Natural killer cell (primary cell): ENCODE results near the gene OLR1. TPM values are rescaled to one million over a fixed set of nuclear protein-coding genes. Genes with fewer than 3 reads are reported as not detected.

ENCODE experiments used
- ATAC-seq, 3 donors: fragments of 150-1000 bp in 2 of 3; fragments of 200-7000 bp in 1 of 3; cut with Tn5 transposase; 1 replicate in 1 of 3; 2 replicates in 2 of 3; pipeline ENCODE4 v1.10.0; 2021; ENCODE audit warnings: mild to moderate bottlenecking in 2 of 3, moderate library complexity in 2 of 3
- DNase-seq, 2 donors: peaks; one replicate each; pipeline versions ENCODE4 v3.0.0 to v3.0.0-alpha.2; 2013 to 2021; ENCODE audit warnings: mixed read lengths in 1 of 2
- H3K27ac ChIP-seq: one replicate; pipeline ENCODE4 v1.5.1; 2013; ENCODE audit warnings: mild to moderate bottlenecking, low read length
- H3K27me3 ChIP-seq: one replicate; pipeline ENCODE4 v1.6.1; 2013; ENCODE audit warnings: low read length; ENCODE audit not compliant: control insufficient read depth, insufficient read depth
- H3K36me3 ChIP-seq: one replicate; pipeline ENCODE4 v1.6.1; 2013; ENCODE audit warnings: low read length; ENCODE audit not compliant: control insufficient read depth, insufficient read depth
- H3K4me1 ChIP-seq: one replicate; pipeline ENCODE4 v1.6.1; 2013; ENCODE audit warnings: low read length; ENCODE audit not compliant: control insufficient read depth, insufficient read depth
- H3K4me3 ChIP-seq: one replicate; pipeline ENCODE4 v1.5.1; 2013; ENCODE audit warnings: low read length
- H3K9me3 ChIP-seq: one replicate; pipeline ENCODE4 v1.6.1; 2013; ENCODE audit warnings: low read length; ENCODE audit not compliant: control insufficient read depth, insufficient read depth
- H3K27ac Mint-ChIP-seq, 2 donors: one replicate each; pipeline ENCODE4 v1.8.0; 2022; ENCODE audit warnings: mild to moderate bottlenecking in 2 of 2, mixed read lengths in 2 of 2, moderate library complexity in 1 of 2
- H3K27me3 Mint-ChIP-seq, 2 donors: one replicate each; pipeline ENCODE4 v1.8.0; 2022; ENCODE audit warnings: low read depth in 2 of 2, mixed read lengths in 2 of 2
- H3K36me3 Mint-ChIP-seq: one replicate; pipeline ENCODE4 v1.8.0; 2022; ENCODE audit warnings: mixed read lengths
- H3K4me1 Mint-ChIP-seq, 2 donors: one replicate each; pipeline ENCODE4 v1.8.0; 2022; ENCODE audit warnings: mixed read lengths in 2 of 2
- H3K4me3 Mint-ChIP-seq: one replicate; pipeline ENCODE4 v1.8.0; 2022; ENCODE audit warnings: mild to moderate bottlenecking, moderate library complexity, mixed read lengths
- H3K9me3 Mint-ChIP-seq, 2 donors: one replicate each; pipeline ENCODE4 v1.8.0; 2022; ENCODE audit warnings: mixed read lengths in 2 of 2
- CTCF ChIP-seq: fragments of 200-600 bp; IDR thresholded peaks from one replicate; pipeline ENCODE4 v1.8.0; 2022; ENCODE audit warnings: antibody characterized with exemption
- WGBS: methylation state at CpG from one replicate; pipeline ENCODE4 v1.1.7; 2013; ENCODE audit warnings: missing lambda C conversion rate; ENCODE audit not compliant: insufficient coverage; 5-methylcytosine and 5-hydroxymethylcytosine counted together
- intact Hi-C: fragments of 100-400 bp; cut with micrococcal nuclease; formaldehyde crosslinking; loops from one replicate; pipeline ENCODE4 v1.14.2; 2022
- total RNA-seq, 4 donors: library from RNA; stranded (reverse); fragments of 120-200 nt in 1 of 4; gene quantifications; one replicate each; pipeline versions ENCODE4 v1.2.3 to v1.2.4, GENCODE V29; 2013 to 2022

The OLR1 gene
- total RNA-seq, 3 donors from 2014 or later (not counting 1 experiment from before 2014, with no cell fraction given): 2.3 to 3.1 TPM; not detected in 1

GRCh38 chr12:10182354-10183049 lies 10.6 kb upstream of the OLR1 start:
- no peaks in the 10 kb centered on the region for H3K4me1 ChIP-seq
- DNase-seq (peak in 1 of 2 donors; percentile 6), ATAC-seq (peak in 1 of 3 donors; percentile 44)
- intact Hi-C loops: no loop called here
- 49% methylated on average over 2 of the region's 5 CpGs for WGBS
- H3K9me3 ChIP-seq: no peaks in the 10 kb centered on the region
- Mint-ChIP-seq H3K27me3 (peaks cover 19 to 27% of the 10 kb centered on the region in 2 donors), H3K36me3 (no peaks in the 10 kb centered on the region), H3K9me3 (no peaks in the 10 kb centered on the region), H3K4me3 (no peak overlapping the region), H3K4me1 (no peaks in the 10 kb centered on the region), H3K27ac (no peak overlapping the region)
- no peak overlapping the region for H3K27ac ChIP-seq
- no peak overlapping the region for H3K4me3 ChIP-seq
- H3K36me3 ChIP-seq: no peaks in the 10 kb centered on the region
- no peak for TF ChIP-seq CTCF
- no peaks in the 10 kb centered on the region for H3K27me3 ChIP-seq

- no peak for DNase-seq
- Histone ChIP-seq H3K4me3 (no peak overlapping the region), H3K27me3 (no peaks in the 10 kb centered on the region), H3K4me1 (no peaks in the 10 kb centered on the region), H3K27ac (no peak overlapping the region), H3K9me3 (no peaks in the 10 kb centered on the region), H3K36me3 (no peaks in the 10 kb centered on the region)
- ATAC-seq: no peak
- Mint-ChIP-seq H3K27ac (no peak overlapping the region), H3K4me3 (no peak overlapping the region), H3K36me3 (no peaks in the 10 kb centered on the region), H3K9me3 (no peaks in the 10 kb centered on the region), H3K27me3 (peaks cover 18 to 30% of the 10 kb centered on the region in 2 donors), H3K4me1 (no peaks in the 10 kb centered on the region)
- intact Hi-C loops: no loop called here
- WGBS: 93% methylated on average over 5 of the region's 5 CpGs
- no peak for TF ChIP-seq CTCF
Observed at GRCh38 chr12:10179776-10180181, 7.8 kb upstream of the OLR1 start.

- ATAC-seq: no peak
- 98% methylated on average over 3 of the region's 4 CpGs for WGBS
Observed at GRCh38 chr12:10178821-10179220, 6.9 kb upstream of the OLR1 start, which contains the start of gene TMEM52B. Gene TMEM52B (plus strand): TSS chr12:10179032. CDS start chr12:10179575, 543 bp downstream.

More at GRCh38 chr12:10178821-10179220, 6.9 kb upstream of the OLR1 start, which contains the start of gene TMEM52B:
- Histone ChIP-seq H3K36me3 (no peaks in the 10 kb centered on the region), H3K9me3 (no peaks in the 10 kb centered on the region), H3K27me3 (no peaks in the 10 kb centered on the region), H3K4me3 (no peak within 1 kb of the TSS), H3K4me1 (no peaks in the 10 kb centered on the region), H3K27ac (no peak within 1 kb of the TSS)
- intact Hi-C loops: no loop called here
- DNase-seq: no peak
- Mint-ChIP-seq H3K4me1 (no peaks in the 10 kb centered on the region), H3K9me3 (no peaks in the 10 kb centered on the region), H3K27me3 (peaks cover 15 to 31% of the 10 kb centered on the region in 2 donors), H3K4me3 (no peak within 1 kb of the TSS), H3K27ac (no peak within 1 kb of the TSS), H3K36me3 (no peaks in the 10 kb centered on the region)
- TF ChIP-seq CTCF: no peak
